HG03575 (cell line): ENCODE results near the gene NPAP1.
"Not testable (repeated sequence)": the region's sequence is repeated elsewhere in the genome, so short reads cannot be mapped to it uniquely, and the experiment has no call there.

Experiments
- ATAC-seq: cut with Tn5 transposase; IDR thresholded peaks from one replicate; pipeline ENCODE4 v1.9.1; 2021; ENCODE audit not compliant: unreplicated experiment, insufficient number of reproducible peaks, low FRiP score; ENCODE audit errors: extremely low read depth

The NPAP1 gene, protein sequence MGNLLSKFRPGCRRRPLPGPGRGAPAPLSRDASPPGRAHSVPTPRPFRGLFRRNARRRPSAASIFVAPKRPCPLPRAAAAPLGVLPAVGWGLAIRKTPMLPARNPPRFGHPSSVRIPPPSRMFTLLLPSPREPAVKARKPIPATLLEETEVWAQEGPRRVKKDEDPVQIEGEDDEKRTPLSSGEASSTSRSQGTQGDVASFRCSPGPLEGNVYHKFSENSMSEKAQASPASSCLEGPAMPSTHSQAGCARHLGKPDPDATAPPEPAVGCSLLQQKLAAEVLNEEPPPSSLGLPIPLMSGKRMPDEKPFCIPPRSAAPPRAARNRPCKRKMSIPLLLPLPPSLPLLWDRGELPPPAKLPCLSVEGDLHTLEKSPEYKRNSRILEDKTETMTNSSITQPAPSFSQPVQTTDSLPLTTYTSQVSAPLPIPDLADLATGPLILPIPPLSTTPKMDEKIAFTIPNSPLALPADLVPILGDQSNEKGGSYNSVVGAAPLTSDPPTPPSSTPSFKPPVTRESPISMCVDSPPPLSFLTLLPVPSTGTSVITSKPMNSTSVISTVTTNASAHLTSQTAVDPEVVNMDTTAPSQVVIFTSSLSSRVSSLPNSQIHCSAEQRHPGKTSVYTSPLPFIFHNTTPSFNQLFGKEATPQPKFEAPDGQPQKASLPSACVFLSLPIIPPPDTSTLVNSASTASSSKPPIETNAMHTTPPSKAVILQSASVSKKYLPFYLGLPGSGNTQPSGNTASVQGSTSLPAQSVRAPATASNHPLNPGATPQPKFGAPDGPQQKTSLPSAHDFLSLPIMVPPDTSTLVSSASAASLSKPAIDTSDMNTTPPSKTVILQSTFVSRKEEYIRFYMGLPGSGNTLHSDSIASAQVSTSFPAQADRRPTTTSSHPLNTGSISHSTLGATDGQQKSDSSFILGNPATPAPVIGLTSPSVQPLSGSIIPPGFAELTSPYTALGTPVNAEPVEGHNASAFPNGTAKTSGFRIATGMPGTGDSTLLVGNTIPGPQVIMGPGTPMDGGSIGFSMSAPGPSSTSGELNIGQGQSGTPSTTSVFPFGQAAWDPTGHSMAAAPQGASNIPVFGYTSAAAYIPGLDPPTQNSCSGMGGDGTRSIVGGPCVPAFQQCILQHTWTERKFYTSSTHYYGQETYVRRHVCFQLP

DNA sequence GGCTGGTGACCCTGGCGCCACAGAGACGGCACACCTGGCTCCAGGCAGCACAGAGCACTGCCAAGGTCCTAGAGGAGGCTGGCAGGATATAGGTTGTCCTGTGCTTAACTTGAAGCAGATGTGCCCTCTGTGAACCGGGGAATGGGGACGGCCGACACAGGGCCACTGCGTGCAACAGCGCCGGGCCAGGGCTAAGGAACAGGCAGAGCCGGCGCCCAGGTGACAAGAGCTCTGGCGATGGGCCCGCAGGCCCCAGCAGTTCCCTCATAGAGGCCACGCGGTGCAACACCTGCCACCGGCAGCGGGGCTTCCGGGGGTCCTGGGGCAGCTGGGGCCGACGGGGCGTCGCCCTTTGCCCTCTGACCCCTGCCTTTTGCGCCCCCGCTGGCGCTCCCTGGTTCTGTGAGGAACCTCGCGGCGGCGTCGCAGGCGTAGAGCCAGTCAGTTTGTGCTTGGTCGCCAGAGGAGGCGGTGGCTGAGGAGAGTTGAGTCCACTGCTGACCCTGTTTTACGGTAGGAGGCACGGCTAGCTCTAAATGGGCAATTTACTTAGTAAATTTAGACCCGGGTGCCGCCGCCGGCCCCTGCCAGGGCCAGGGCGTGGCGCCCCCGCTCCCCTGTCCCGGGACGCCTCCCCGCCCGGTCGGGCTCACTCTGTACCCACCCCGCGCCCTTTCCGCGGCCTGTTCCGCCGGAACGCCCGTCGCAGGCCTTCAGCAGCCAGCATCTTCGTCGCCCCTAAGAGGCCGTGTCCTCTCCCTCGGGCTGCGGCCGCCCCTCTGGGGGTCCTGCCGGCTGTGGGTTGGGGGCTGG, at the start of gene NPAP1:
Gene NPAP1, plus strand, starts transcription at position 444 of the 813 bp plus-strand sequence. Its CDS starts 93 bp downstream, at position 537.
- ATAC-seq: no peak

DNA sequence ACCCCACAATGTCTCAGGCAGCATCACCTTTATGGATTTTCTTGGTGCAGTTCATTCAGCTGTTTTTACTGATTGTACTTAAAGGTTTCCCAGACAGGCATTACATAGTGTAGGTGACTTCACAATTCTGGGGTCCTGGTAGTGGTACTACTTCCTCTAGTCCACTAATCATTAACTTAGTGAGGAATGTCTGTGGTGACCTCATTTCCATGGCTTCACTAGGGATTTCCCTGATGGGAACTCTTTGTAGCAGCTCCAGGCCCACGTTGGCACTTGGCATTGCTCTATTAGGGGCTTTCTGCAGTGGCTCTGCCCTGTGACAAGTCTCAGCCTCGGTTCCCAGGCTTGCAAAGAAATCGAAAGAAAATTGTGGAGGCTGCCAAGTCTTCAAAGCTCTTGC, 48.1 kb upstream of the NPAP1 start:
- no peak for ATAC-seq

DNA sequence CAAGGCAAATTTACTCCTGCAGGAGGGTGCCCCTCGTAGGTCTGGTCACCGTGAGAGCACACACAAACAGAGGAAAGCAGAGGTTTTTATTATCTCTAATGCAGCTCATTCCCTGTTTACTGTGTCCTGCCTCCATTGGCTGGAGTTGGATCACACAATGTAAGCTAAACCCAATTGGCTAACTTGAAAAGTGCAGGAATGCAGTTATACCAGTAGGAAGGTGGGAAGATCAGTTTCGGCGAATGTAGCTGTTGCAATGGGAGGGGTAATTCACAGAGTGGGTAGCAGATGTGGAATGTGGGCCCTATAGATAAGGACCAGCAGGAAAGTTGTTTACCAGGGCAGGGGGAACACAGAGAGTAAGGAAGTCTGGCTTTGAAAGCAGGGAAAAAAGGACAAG, 42.5 kb upstream of the NPAP1 start:
- no peak for ATAC-seq

DNA sequence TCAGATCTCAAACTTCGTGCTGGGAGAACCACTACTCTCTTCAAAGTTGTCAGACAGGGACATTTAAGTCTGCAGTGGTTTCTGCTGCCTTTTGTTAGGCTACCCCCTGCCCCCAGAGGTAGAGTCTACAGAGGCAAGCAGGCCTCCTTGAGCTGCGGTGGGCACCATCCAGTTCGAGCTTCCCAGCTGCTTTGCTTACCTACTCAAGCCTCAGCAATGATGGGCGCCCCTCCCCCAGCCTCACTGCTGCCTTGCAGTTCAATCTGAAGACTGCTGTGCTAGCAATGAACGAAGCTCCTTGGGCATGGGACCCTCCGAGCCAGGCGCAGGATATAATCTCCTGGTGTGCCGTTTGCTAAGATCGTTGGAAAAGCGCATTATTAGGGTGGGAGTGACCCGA, 36.2 kb upstream of the NPAP1 start:
- not testable (repeated sequence) for ATAC-seq

DNA sequence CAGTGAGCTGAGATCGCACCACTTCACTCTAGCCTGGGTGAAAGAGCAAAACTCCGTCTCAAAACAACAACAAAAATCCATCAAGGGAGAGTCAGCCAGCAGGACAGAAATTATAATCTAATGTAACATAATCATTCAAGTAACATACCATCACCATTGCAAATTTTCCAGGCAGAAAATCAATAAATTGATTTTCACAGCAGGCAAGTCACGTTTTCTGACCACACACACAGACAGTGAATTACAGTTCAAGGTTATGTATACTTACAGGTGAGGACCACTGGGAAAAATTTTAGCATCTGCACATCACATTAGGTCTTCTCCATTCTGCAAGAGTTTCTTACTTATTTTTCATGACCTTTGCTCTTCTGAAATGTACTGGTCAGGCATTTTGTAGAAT, 29.9 kb upstream of the NPAP1 start:
- ATAC-seq: no peak

DNA sequence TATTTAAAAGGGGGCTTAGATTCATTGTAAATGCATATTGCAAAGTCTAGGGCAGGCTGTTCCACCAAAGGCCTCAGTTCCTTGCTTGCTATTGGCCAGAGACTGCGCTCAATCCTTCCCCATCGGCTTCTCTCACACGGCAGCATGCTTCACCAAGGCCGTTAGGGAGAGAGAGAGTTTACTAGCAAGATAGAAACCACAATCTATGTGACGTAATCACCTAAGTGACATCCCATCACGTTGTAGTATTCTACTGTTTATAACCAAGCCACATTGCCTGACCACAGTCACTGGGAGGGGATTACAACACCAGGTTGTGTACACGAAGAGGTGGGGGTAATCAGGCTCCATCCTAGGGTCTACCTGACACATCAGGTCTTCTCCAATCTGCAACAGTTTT, 16.0 kb upstream of the NPAP1 start:
- ATAC-seq: no peak

DNA sequence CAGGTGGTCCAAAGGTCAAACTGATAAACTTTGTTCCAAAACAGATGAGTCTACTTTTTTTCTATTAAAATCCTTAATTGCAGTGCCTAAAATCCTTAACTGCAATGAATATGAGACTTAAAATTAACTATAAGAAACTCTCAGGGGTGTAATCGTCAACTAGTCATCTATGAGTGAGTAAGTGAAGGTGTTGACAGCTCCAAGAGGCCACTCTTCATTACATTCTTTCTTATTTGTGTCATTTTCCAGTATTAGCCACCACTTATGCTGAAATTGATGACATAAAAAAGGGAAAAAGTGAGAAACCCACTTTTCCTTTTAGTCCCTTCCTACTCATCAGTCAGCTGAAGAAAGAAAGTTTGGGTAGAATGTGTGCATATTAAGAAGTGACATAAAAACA, 12.6 kb upstream of the NPAP1 start:
- ATAC-seq: no peak

DNA sequence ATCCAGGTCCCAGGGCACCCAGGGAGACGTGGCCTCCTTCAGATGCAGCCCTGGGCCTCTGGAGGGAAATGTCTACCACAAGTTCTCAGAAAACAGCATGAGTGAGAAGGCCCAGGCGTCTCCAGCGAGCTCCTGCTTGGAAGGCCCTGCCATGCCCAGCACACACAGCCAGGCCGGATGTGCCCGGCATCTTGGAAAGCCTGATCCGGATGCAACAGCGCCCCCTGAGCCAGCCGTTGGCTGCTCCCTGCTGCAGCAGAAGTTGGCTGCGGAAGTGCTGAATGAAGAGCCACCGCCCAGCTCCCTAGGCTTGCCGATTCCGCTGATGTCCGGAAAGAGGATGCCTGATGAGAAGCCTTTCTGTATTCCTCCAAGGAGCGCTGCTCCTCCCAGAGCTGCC, 856 bp downstream of the NPAP1 start:
- no peak for ATAC-seq

DNA sequence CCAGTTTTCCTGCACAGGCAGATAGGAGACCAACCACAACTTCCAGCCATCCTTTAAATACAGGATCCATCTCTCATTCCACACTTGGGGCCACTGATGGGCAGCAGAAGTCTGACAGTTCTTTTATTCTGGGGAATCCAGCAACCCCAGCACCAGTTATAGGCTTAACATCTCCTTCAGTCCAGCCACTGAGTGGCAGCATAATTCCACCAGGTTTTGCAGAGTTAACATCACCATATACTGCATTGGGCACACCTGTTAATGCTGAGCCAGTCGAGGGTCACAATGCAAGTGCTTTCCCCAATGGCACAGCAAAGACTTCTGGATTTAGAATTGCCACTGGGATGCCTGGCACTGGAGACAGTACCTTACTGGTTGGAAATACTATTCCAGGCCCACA, 2.9 kb downstream of the NPAP1 start:
- ATAC-seq: no peak

DNA sequence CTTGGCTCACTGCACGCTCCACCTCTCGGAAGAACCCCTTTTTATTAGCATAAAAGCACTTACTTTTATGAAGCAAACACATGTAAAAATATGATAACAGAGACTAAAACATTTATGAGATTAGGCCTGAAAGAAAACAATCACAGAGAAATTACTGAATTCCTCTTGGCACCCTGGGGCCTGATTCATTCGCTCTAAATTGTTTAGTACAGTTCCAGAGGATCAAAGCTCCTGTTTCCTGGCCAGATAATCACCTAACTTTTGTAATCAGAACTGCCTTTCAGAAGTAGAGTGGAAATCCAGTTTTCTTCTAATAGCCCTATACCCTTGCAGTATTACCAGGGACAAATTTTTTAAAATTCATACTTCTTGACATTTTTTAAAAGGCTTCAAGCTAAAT, 6.4 kb downstream of the NPAP1 start:
- ATAC-seq: no peak

DNA sequence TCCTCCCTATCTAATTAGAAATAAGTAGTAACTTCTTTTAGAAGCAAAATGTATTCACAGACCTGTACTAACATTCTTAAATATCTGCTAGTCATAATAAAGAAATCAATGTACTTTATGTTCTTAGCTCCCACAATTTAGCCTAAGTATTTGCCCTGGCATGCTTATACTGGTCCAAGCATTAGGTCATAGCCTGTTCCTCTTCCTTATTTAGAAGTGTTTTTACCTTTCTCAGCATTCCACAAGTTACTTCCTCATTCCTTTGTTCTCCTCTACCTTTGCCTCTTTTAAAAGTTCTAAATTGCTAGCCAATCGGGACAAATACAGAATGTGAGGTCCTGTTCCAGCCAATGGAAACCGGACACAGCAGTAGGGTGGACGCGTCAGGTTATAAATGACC, 7.3 kb downstream of the NPAP1 start:
- not testable (repeated sequence) for ATAC-seq

DNA sequence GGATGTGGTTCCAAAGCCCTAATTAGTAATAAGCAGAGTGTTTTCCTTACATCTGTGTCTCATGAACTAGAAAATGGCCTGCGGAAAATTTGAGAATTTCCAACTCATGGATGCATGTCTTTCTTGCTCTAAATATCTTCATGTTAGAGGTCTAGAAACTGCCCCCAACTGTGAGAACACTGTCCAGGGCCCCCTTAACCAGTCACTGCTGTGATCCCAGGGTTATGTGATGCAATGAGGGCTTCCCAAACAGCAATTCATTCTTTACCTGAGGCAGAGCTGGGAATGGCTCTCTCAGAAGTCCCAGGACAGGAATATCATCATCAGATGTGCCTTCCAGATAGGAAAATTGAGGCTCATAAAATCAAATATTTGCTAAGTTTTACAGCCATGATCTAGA, 8.2 kb downstream of the NPAP1 start:
- ATAC-seq: no peak

DNA sequence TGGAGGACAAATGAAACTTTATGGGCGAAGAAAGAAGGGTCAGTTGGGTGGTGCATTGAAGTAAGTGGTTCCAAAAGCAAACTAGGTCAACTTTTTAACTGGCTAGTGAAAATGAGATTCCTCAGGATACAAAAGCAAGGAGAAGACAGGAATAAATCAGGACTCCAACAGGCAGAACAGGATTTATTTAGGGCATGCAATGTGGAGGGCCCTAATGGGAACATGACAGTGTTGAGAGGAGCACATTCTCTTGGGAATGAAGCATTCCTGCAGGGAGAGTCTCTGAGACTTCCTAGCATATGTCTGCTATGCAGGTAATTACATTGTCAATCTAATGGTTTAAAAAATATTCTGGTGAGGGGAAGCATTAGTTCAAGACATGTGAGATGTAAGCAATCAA, 8.7 kb downstream of the NPAP1 start:
- ATAC-seq: no peak

DNA sequence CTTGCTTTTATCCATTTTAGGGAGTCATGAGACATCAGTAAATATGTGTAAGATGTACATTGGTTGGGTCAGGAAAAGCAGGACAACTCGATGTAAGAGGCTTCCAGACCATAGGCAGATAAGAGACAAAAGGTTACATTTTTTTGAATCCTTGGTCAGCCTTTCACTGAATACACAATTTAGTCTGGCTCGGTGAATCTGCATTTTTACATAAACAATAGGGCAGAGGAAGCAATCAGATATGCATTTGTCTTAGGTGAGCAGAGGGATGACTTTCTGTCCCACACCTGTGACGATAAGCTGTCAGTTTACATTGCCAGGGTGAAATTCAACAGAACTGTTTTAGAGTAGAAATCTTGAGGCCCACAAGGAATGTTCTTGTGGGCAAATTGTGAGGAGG, 20.6 kb downstream of the NPAP1 start:
- ATAC-seq: no peak

DNA sequence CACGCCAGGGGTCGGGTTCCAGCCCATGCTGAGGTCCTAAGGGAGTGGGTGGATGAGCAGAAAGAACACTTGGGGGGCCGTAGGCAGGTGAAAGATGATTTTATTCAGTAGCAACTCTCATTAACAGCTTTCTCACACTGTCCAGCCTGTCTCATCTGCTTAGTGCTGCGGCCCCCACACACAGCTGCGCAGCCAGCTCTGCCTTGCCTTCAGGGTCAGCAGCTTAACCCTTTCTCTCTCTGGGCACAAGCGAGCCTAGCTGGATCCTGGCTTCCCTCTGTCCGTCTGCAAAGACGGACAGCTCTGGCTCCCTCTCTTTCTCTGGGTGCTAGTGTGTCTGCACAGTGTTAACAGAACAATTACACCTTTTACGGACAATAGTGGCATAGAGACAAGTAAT, 21.3 kb downstream of the NPAP1 start:
- ATAC-seq: no peak

DNA sequence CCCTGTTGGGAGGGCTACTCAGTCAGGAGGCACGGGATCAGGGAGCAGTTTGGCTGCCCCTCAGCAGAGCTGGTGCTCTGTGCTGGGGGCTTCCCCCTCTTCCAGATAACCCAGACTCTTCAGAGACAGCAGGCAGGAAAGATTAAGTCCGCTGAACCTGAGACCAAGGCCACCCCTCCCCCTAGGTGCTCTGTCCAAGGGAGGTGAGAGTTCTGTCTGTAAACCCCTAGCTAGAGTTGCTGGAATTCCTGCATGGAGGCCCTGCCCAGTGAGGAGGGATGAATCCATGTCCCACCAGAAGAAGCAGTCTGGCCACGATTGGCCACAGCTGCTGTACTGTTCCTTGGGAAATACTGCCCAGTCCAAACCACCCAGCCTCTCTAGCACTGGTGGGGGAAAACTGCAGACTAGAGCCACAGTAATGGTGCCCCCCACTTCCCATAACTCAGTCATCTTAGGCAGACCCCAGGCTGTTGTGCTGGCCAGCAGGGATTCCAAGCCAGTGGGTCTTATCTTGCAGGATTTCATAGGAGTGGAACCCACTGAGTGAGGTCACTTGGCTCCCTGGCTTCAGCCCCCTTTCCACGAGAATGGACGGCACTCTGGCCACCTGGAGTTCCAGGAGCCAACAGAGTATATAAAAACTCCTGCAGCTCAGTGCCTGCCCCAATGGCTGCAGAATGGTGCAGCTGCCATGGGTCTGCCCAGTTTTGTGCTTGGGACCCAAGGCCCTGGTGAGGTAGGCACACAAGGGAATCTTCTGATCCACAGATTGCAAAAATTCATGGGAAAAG, 42.9 kb downstream of the NPAP1 start:
- ATAC-seq: no peak

DNA sequence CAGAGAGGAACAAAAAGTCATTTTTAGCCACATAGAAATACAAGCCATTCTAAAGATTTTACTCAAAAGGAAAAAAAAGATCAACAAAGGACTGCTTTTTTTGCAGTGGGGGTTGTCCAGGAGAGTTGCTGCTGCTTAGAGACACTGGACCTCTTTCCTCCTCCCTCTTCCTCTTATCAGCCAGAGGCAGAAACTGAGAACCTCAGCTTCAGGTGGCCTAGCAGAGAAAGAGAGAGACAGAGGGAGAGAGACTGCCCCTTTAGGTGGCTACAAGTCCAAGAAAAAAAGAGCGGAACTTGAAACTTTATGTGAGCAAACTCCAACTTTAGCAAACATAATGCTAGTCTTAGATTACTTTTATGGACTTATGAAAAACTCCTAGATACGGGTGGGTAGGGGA, 54.2 kb downstream of the NPAP1 start:
- ATAC-seq: no peak
